Measurements from ENCODE around the gene HEXA. TPM values are rescaled to one million over a fixed set of nuclear protein-coding genes. Genes with fewer than 3 reads are reported as not detected.

The HEXA gene
- total RNA-seq, 1 experiment from 2014 or later = 49.7 TPM

- Mint-ChIP-seq H3K9me3 (no peaks in the 10 kb centered on the region), H3K36me3 (peaks cover 5% of the 10 kb centered on the region; the same call in 1 of the 2 replicates), H3K27ac (no peak overlapping the region), H3K4me3 (no peak overlapping the region), H3K27me3 (ENCODE audit: low read depth) (no peaks in the 10 kb centered on the region), H3K4me1 (no peaks in the 10 kb centered on the region)
- no peak for TF ChIP-seq MYBL2 (CRISPR knock-in tag; IDR thresholded peaks at IDR 0.05)
- no peak for TF ChIP-seq FOXJ3 (CRISPR knock-in tag; IDR thresholded peaks at IDR 0.05; ENCODE audit: borderline replicate concordance)
- no peak for TF ChIP-seq ZNF512 (CRISPR knock-in tag; IDR thresholded peaks at IDR 0.05; ENCODE audit: borderline replicate concordance)
- TF ChIP-seq IRF1 (CRISPR knock-in tag; IDR thresholded peaks at IDR 0.05) = no peak
- TF ChIP-seq ZBTB21 (CRISPR knock-in tag; IDR thresholded peaks at IDR 0.05; ENCODE audit: borderline replicate concordance) = no peak
- TF ChIP-seq NFATC4 (CRISPR knock-in tag; IDR thresholded peaks at IDR 0.05) = no peak
- no peak for TF ChIP-seq HMGA2 (CRISPR knock-in tag; IDR thresholded peaks at IDR 0.05)
- no peak for TF ChIP-seq ZNF263 (CRISPR knock-in tag; IDR thresholded peaks at IDR 0.05; ENCODE audit: low read depth)
- no peak for TF ChIP-seq MXD4 (CRISPR knock-in tag; IDR thresholded peaks at IDR 0.05; ENCODE audit: borderline replicate concordance)
- no peak for TF ChIP-seq SP1 (CRISPR knock-in tag; conservative IDR thresholded peaks at IDR 0.05)
- no peak for TF ChIP-seq STAT6 (CRISPR knock-in tag; conservative IDR thresholded peaks at IDR 0.05; ENCODE audit: low read depth)
- TF ChIP-seq ZNF121 (CRISPR knock-in tag; IDR thresholded peaks at IDR 0.05) = no peak
- TF ChIP-seq CBFB (CRISPR knock-in tag; IDR thresholded peaks at IDR 0.05; ENCODE audit: low read depth) = no peak
- no peak for TF ChIP-seq NR1H2 (CRISPR knock-in tag; IDR thresholded peaks at IDR 0.05)
- no peak for DNase-seq (ENCODE audit: low spot score)
- no peak for ATAC-seq
- ChIA-PET CTCF (no interaction called here), POLR2A (no interaction called here)
These were observed 17.7 kb downstream of the HEXA start for GRCh38 chr15:72358121-72358520.

- peaks cover 13% of the 10 kb centered on the region; the same call in 1 of the 2 replicates for H3K36me3 Mint-ChIP-seq
- ChIA-PET POLR2A (no interaction called here), CTCF (no interaction called here)
- no peaks in the 10 kb centered on the region for H3K9me3 Mint-ChIP-seq
- ATAC-seq (no peak), DNase-seq (ENCODE audit: low spot score) (no peak)
- no peak overlapping the region for H3K27ac Mint-ChIP-seq
- no peaks in the 10 kb centered on the region for H3K27me3 Mint-ChIP-seq (ENCODE audit: low read depth)
- no peak overlapping the region for H3K4me3 Mint-ChIP-seq
- H3K4me1 Mint-ChIP-seq = no peaks in the 10 kb centered on the region
- TF ChIP-seq ZNF425 (CRISPR knock-in tag; conservative IDR thresholded peaks at IDR 0.05) = no peak
- TF ChIP-seq ZNF138 (CRISPR knock-in tag; conservative IDR thresholded peaks at IDR 0.05) = no peak
- TF ChIP-seq ZNF232 (CRISPR knock-in tag; IDR thresholded peaks at IDR 0.05) = no peak
- TF ChIP-seq ZNF121 (CRISPR knock-in tag; IDR thresholded peaks at IDR 0.05) = no peak
- TF ChIP-seq ELF4 (CRISPR knock-in tag; IDR thresholded peaks at IDR 0.05; ENCODE audit: low read depth) = no peak
- no peak for TF ChIP-seq NR1H2 (CRISPR knock-in tag; IDR thresholded peaks at IDR 0.05)
- TF ChIP-seq SP1 (CRISPR knock-in tag; conservative IDR thresholded peaks at IDR 0.05) = no peak
- no peak for TF ChIP-seq ATF1 (CRISPR knock-in tag; IDR thresholded peaks at IDR 0.05)
- no peak for TF ChIP-seq GTF2I (CRISPR knock-in tag; conservative IDR thresholded peaks at IDR 0.05)
- TF ChIP-seq OVOL2 (CRISPR knock-in tag; IDR thresholded peaks at IDR 0.05; ENCODE audit: borderline replicate concordance) = no peak
- TF ChIP-seq STAT6 (CRISPR knock-in tag; conservative IDR thresholded peaks at IDR 0.05; ENCODE audit: low read depth) = no peak
- TF ChIP-seq IRF1 (CRISPR knock-in tag; IDR thresholded peaks at IDR 0.05) = no peak
- TF ChIP-seq ZNF416 (CRISPR knock-in tag; IDR thresholded peaks at IDR 0.05) = no peak
These were observed 21.3 kb downstream of the HEXA start for GRCh38 chr15:72354496-72354895.

Measured in WTC11 (cell line).